ENCODE measurements around the gene XPC. TPM values are rescaled to one million over a fixed set of nuclear protein-coding genes. Genes with fewer than 3 reads are reported as not detected.

The XPC gene
- total and polyA plus RNA-seq, 2 of the 8 experiments (the other 6 are each of a cell fraction or from before 2014, with no cell fraction given): 8.8 to 27.3 TPM

GRCh38 chr3:14132689-14133088 is 45.7 kb downstream of the XPC start:
- H3K4me1 ChIP-seq (replicated peaks in 1 of 4; ENCODE audit: control insufficient read depth in 3 of 4, insufficient read depth in 4 of 4, low read length in 3 of 4): no peaks in the 10 kb centered on the region
- no peak overlapping the region for H3K4me2 ChIP-seq (ENCODE audit: insufficient read depth in 1 of 2, low read depth in 2 of 2, low read length in 2 of 2)
- no peak overlapping the region for H4K5ac ChIP-seq (ENCODE audit: insufficient read length, low read depth, low read length)
- 90% methylated on average over 6 of the region's 6 CpGs; no CpG with 5 or more reads in 1 of the 2 experiments for WGBS, 2 experiments (ENCODE audit: extremely low coverage in 1 of 2, insufficient coverage in 1 of 2, insufficient read length in 1 of 2, insufficient replicate concordance in 2 of 2, low coverage in 1 of 2, low lambda C conversion rate in 2 of 2, missing lambda C conversion rate in 1 of 2)
- no peak overlapping the region for H2BK12ac ChIP-seq (ENCODE audit: low read depth, low read length)
- no peaks in the 10 kb centered on the region for H3K27me3 ChIP-seq (replicated peaks in 1 of 4; ENCODE audit: control insufficient read depth in 3 of 4, extremely low read depth in 1 of 4, insufficient read depth in 3 of 4, low read length in 3 of 4)
- no peak overlapping the region for H3K14ac ChIP-seq (ENCODE audit: insufficient read length)
- no peak overlapping the region for H2BK120ac ChIP-seq (replicated peaks; ENCODE audit: low read depth, low read length)
- H4K20me1 ChIP-seq (replicated peaks in 1 of 2; ENCODE audit: control insufficient read depth in 1 of 2, insufficient read depth in 2 of 2, low read length in 2 of 2): peaks cover 0 to 10% of the 10 kb centered on the region in 2 experiments
- no peak overlapping the region for H3K4me3 ChIP-seq (ENCODE audit: extremely low read depth in 1 of 4, insufficient read depth in 2 of 4, low read depth in 3 of 4, low read length in 4 of 4)
- no peaks in the 10 kb centered on the region for H3K9me3 ChIP-seq (ENCODE audit: insufficient read depth in 2 of 2, low read depth in 1 of 2, low read length in 1 of 2)
- no peak overlapping the region for H4K91ac ChIP-seq (replicated peaks; ENCODE audit: insufficient read length, low read length)
- peaks cover 1 to 7% of the 10 kb centered on the region in 2 experiments; a peak in 2 of 4 replicates for H3K79me2 ChIP-seq (ENCODE audit: control insufficient read depth in 1 of 2, insufficient read depth in 2 of 2, low read length in 2 of 2)
- no peak overlapping the region for H2BK20ac ChIP-seq (ENCODE audit: low read length)
- FAIRE-seq (no peak), DNase-seq (ENCODE audit: low read depth in 1 of 2, low spot score in 2 of 2) (no peak)
- H2BK15ac ChIP-seq (ENCODE audit: low read length): no peak overlapping the region
- no peak overlapping the region for H3K27ac ChIP-seq (ENCODE audit: low read depth, low read length)
- no peaks in the 10 kb centered on the region for H3K23me2 ChIP-seq (ENCODE audit: low read depth, low read length)
- H3K56ac ChIP-seq (replicated peaks; ENCODE audit: insufficient read length, low read depth, low read length): no peak overlapping the region
- POLR2A ChIA-PET (ENCODE audit: partially characterized antibody): interaction anchor here (1.2 kb wide), 1 partner anchor 51 kb away, joined by 3 read pairs; no protein-coding TSS in a partner anchor
- TF ChIP-seq CTBP2 (IDR thresholded peaks at IDR 0.05; ENCODE audit: borderline replicate concordance, insufficient read depth, insufficient read length, low read length) (no peak), SP4 (IDR thresholded peaks at IDR 0.05; ENCODE audit: low read length) (no peak), CBX5 (IDR thresholded peaks at IDR 0.05; ENCODE audit: low read depth, low read length) (no peak)
- H3K9ac ChIP-seq (replicated peaks in 1 of 4; ENCODE audit: extremely low read depth in 1 of 4, low read depth in 3 of 4, low read length in 3 of 4): no peak overlapping the region
- peaks cover 12 to 43% (median 30%) of the 10 kb centered on the region in 4 experiments for H3K36me3 ChIP-seq (ENCODE audit: control insufficient read depth in 2 of 4, insufficient read depth in 4 of 4, low read length in 3 of 4)
- H2AFZ ChIP-seq (ENCODE audit: low read length): no peak overlapping the region
- no peak overlapping the region for H3K23ac ChIP-seq (ENCODE audit: insufficient read length)
- H3K79me1 ChIP-seq (ENCODE audit: low read depth, low read length): 0 out of 2 replicates have a peak, but pooled peaks cover 2% of the 10 kb centered on the region
- H2AK5ac ChIP-seq (ENCODE audit: low read depth, low read length): no peak overlapping the region
- CTCF ChIA-PET (ENCODE audit: partially characterized antibody): interaction anchor here (1.1 to 1.5 kb wide), 2 partner anchors 19 to 237 kb away, joined by 5 to 6 read pairs; no protein-coding TSS in a partner anchor
- H3K18ac ChIP-seq (ENCODE audit: extremely low read depth, low read length): no peak overlapping the region
- H2BK5ac ChIP-seq (ENCODE audit: low read depth, low read length): no peak overlapping the region
- no peak overlapping the region for H3K4ac ChIP-seq (replicated peaks; ENCODE audit: insufficient read length, low read depth, low read length)
- no peak overlapping the region for H4K8ac ChIP-seq (ENCODE audit: extremely low read depth, insufficient read depth, low read length)

Data from H1 (cell line).